IPS-NIHi7 (cell line): Measurements from ENCODE around the gene POLR2J.
A peak's percentile ranks its signal among the peaks of the same experiment; 100 is the strongest.
"Not testable (repeated sequence)": the region's sequence is repeated elsewhere in the genome, so short reads cannot be mapped to it uniquely, and the experiment has no call there.

Experiments
- DNase-seq: peaks from one replicate; pipeline ENCODE4 v3.0.0; 2012; ENCODE audit warnings: mixed read lengths; ENCODE audit errors: extremely low spot score

Gene POLR2J

DNA sequence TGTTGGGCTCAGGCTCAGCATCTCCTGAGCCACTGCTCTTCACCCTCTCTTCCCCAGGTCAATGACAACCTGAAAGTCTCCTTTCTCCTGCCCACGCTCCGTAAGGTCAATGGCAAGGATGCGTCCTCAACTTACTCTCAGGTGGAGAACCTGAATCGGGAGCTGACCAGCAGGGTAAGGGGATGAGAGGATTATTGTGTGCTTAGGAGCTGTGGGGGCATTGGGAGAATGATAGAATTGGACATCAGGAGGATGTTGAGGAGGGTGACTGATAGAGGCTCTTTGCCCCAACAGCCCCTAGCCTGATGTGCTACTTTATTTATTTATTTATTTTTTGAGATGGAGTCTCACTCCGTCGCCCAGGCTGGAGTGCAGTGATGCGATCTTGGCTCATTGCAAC lies 12.6 kb downstream of the POLR2J start:
- no peak for DNase-seq

DNA sequence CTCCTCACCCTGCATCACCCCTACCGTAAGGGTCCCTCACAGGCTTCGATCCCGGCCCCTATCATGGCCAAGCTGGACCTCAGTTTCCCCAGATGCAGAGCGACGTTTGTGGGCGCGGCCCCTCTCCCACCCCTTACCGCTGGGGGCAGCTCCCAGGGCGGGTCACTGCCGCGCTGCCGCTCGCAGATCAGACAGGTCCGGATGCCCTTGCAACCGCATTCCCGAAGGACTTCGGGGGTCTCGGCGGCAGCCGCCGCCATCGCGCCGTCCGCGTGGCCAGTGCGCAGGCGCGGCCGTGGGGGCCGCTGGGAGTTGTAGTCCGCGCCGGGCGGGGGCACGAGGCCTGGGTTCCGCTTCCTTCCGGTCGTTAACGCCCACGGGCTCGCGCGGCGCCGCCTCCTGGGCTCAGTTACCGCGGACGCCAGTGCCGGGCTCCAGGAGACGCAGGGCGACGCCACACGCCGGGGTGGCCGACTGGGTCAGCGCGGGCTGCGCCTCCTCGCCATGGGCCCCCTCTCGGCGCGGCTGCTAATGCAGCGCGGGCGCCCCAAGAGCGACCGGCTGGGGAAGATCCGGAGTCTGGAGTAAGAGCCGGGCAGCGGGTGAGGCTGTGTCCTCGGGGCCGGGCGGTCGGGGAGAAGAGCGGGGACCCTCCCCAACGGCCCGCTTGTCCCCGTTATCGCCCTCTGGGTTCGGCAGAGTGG lies 14.0 kb downstream of the POLR2J start, which contains the start of the genes ALKBH4 and LRWD1:
ALKBH4 (minus strand) TSS at position 287 of the 704 bp plus-strand sequence; CDS start at position 260, 27 bp downstream.
LRWD1 (plus strand) TSS at position 408 of the 704 bp plus-strand sequence; CDS start at position 505, 97 bp downstream.
- DNase-seq: peak; percentile 100

DNA sequence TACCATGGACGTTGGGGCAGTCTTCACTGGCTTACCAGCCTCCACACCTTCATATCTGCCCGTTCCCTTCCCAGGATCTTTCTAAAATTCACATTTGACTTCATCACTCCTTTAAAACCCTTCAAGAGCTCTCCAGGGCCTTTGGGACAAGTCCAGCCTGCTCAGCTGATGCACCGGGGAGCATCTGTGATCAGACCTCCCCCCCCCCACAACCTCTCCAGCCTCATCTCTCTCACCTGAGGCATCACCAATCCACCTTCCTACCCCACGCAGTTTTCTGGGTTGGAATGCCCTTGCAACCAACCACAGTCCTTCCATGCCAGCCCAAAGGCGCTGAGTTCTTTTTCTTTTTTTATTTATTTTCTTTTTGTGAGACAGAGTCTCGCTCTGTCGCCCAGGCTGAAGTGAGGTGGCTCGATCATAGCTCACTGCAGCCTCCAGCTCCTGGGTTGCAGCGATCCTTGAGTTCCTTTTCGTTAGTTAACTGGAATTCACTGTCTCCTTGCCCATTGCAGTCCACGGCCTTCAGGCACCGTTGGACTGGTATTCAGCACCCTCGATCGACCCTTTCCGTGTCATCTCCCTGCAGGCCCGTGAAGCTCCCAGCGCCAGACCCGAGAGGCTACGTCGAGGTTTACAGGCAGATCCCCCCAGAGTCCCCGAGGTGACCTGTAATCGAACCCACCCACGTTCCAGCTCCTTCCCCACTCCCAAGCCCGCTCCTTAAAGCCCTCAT lies 14.7 kb downstream of the POLR2J start:
- DNase-seq: peak; percentile 46

DNA sequence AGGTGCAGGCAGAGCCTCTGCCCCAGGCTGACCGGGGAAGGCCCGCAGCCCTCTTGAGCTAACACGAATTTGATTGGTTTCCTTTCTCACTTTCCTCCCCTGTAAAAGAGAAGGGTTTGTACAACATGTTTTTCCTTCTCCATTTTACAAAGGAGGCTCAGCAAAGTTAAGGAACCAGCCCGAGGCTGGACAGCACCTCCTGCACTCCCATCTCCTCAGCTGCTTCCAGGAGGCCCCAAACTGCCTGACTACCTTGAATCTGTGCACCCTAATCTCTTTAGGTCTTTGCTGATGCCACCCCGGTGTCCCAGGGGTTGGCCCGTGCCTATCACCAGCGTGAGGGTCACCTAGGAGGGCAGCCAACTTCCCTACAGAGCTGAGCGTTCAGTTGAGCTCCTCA lies 18.3 kb downstream of the POLR2J start:
- DNase-seq: no peak

DNA sequence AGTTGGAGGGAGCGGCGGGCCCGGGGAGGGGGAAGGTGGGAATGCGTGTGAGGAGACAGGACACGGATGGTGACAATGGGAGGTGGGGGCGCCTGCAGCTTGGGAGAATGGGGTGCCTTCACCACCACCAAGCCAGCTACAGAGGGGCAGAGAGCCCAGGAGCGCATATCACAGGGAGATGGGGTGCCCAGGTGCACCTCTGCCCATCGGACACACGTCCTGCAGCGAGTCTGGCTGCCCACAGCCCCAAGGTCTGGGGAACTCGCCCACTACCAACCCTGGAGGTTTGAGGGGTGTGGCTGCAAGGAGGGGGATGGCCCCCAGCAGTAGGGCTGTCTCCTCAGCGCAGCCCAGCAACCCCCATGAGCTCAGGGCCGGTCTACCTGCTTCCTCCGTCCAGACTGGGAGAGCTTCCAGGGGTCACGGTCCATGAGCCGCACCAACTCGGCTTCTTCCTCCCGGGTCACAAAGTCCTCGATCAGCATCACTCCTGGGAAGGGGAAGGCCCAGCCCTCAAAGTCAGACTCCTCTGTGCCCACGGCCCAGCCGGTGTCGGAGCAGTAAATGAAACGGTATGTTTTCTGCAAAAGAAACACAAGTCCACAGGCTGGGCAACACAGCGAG lies 19.4 kb downstream of the POLR2J start:
- DNase-seq: no peak

DNA sequence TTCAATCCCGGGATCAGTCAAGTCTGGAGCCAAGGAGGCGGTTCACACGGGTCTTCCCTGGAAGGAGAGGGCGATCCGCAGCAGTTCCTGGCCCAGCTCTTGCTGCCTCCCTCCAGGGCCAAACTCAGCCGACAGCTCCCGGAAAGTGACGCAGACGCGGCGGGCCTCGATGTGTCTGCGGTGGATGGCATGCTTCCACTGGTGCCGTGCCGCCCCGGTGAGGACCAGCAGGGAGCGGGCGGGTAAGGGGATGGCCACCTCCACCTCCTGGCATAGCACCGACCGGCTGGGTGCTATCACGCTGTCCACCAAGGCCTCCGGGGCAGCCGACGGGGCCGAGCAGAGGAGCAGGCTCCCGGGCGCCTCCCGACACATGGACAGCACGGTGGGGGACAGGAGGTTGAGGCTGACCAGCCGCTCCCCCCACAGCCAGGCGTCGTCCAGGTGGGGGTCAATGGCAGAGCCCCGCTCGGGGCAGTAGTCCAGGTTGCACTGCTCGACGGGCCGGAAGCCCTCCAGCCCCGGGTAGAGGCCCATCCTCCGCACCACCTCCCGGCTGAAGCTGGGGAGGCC lies 21.3 kb downstream of the POLR2J start:
- DNase-seq: no peak

DNA sequence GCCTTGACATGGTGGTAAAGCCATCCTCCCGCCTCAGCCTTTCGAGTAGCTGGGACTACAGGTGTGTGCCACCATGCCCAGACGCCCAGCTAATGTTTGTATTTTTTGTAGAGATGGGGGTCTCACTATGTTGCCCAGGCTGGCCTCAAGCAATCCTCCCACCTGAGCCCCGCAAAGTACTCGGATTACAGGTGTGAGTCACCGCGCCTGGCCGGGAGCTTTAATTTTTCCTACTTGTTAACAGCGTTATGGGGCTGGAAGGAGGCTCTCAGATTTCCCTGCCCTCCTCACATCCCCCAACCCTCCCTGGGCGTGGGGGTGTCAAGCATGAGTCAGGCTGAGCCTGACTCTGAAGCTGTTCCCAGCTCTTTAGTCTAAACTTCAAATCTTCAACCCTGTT lies 22.4 kb downstream of the POLR2J start:
- no peak for DNase-seq

DNA sequence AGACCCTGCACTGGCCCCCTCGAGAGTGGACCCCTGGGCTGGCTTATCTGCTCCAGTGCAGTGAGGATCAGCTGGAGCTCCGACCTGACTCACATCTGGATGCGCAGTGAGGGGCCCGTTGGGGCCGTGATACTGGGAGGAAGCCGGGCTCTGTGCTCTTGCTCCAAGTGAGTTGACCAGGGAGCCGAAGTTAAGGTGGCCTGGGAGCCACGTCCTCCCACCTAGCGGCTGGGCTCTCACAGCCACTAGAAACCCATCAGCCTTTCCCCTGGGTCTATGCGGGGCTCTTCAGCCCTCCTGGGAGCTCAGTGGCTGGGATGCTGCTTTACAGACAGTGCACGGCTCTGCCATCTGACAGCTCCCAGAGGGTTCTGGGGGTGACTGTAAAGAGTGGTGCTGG lies 23.1 kb downstream of the POLR2J start:
- no peak for DNase-seq

DNA sequence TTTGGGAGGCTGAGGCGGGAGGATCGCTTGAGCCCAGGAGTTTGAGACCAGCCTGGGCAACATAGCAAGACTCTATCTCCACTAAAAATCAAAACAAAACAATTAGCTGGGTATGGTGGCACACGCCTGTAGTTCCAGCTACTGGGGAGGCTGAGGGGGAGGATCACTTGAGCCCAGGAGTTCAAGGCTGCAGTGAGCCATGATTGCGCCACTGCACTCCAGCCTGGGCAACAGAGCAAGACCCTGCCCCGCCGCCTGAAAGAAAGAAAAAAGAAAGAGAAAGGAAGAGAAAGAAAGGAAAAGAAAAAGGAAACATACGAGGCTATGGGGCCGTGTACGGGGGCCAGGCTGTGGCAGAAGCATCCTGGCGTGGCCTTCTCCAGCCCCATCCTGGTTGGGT lies 23.8 kb downstream of the POLR2J start:
- DNase-seq: not testable (repeated sequence)

DNA sequence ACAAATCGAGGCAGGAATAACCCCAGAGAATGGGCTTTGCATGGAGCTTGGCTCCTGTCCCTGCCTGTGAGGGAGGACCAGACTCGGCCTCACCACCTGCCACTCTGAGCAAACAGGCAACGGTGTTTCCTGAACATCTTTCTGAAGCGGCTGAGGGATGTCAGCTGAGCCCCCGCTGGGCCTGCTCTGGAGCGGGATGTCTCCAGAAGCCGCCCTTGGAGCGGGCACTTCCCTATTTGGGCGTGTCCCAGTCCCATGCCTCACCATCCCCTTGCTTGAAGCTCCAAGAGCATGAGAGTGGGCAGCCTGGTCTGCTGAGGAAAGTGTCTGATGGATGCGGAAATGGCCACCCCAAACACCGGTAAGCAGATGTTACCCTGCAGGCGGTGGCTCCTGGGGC lies 24.3 kb downstream of the POLR2J start:
- DNase-seq: no peak

DNA sequence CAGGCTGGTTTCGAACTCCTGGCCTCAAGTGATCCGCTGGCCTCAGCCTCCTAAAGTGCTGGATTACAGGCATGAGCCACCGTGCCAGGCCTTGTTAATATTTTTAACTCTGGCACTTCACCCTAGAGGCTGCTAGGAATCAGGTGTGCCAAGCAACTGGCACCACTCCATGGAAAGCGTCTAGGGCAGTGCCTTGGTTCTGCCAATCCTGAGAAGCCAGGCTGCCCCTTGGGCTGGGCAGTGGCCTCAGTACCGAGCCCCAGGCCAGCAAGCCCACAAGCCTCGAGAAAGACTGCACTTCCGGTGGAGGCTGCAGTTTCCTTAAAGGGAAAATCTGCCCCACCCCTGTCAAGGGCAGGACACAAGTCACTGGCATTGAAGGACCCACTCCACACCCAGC lies 25.4 kb downstream of the POLR2J start:
- DNase-seq: no peak

DNA sequence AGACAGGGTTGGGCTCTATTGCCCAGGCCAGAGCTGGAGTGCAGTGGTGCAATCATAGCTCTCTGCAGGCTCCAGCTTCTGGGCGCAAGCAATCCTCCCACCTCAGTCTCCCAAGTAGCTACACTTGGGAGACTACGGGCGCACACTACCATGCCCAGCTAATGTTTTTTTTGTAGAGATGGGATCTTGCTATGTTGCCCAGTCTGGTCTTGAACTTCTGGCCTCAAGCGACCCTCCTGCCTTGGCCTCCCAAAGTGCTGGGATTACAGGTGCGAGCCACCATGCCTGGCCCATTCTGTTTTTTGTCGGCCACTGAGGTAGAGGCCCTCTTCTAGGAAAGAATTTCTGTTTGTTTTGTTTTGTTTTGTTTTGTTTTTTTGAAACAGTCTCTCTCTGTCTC lies 26.3 kb downstream of the POLR2J start:
- no peak for DNase-seq

DNA sequence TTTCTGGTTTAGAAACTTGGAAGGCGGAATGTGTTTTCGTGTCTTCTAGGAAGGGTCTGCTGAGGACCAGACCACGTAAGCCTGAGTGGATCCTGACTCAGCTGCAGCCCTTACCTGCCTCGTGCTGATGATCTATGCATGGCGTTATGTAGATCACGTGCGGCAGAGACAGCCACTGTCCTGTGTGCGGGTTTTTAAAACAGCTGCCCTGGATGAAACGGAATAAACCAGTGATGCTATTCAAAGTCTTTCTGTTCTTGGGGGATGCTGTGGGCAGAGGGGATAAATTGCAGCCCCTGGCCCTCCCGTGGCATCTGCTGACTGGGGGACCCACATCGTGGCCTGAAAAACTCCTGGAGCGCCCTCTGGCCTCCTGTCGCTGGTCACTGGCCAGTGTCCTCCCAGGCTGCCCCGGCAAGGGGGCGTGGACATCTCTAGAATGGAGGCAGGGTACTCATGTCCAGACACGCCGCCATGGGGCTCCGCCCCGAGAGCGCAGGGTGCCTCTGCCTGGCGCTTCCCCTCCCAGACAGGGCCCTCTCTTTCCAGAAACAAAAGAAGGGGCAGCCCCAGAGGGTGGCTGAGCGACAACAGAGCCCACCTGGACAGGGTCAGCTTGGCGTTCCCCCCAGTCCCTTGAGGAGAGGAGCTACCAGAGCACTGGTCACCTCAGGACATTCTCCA lies 27.2 kb downstream of the POLR2J start:
- peak; percentile 64 for DNase-seq

DNA sequence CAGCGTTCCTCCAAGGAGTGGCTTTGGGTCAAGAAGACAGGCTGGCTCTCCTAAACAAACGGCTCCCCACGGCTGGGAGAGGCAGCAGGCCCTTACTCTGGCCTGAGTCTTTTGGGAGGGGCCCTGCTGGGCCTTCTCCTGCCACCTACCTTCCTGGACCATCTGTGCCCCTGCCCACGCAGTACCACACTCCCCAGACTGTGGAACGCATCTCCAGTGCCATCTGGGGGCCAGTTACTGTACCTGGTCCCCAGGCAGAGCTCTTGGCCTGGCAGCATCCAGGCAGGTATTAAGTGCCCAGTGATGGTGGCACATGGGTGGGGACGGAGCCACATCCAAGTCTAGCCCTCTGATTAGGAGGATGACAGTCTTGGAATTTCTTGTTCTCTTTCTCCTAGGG lies 28.5 kb downstream of the POLR2J start:
- DNase-seq: no peak

DNA sequence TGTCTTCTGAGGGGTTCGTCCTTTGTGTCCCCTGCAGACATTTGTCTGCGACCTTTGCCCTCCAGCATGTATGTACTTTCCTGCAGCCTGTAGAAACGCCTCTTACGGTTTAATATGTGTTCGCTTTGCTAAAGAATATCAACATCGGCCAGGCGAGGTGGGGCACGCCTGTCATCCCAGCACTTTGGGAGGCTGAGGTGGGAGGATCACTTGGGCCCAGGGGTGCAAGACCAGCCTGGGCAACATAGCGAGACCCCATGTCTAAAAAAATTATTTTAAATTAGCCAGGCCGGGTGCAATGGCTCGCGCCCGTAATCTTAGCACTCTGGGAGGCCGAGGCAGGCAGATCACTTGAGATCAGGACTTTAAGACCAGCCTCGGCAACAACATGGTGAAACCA lies 29.6 kb downstream of the POLR2J start:
- DNase-seq: no peak

DNA sequence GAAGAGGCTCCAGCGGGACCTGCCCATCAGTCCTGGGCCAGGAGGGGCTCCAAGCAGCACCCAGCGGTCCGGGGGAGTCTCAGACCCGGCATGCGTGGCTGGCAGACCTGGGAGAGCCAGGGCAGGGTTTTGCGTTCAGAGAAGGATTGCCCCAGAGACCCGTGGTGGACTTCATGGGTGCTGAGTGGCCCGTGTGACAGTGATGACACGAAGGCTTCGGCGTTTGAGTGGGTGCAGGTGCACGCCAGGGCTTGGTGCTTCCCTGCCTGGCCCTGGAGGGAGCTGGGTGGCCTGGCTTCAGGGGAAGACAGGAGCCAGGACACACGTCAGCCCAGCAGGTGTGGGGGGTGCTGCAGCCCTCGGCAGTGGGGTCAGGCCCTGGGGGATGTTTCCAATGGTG lies 31.4 kb downstream of the POLR2J start:
- DNase-seq: no peak

DNA sequence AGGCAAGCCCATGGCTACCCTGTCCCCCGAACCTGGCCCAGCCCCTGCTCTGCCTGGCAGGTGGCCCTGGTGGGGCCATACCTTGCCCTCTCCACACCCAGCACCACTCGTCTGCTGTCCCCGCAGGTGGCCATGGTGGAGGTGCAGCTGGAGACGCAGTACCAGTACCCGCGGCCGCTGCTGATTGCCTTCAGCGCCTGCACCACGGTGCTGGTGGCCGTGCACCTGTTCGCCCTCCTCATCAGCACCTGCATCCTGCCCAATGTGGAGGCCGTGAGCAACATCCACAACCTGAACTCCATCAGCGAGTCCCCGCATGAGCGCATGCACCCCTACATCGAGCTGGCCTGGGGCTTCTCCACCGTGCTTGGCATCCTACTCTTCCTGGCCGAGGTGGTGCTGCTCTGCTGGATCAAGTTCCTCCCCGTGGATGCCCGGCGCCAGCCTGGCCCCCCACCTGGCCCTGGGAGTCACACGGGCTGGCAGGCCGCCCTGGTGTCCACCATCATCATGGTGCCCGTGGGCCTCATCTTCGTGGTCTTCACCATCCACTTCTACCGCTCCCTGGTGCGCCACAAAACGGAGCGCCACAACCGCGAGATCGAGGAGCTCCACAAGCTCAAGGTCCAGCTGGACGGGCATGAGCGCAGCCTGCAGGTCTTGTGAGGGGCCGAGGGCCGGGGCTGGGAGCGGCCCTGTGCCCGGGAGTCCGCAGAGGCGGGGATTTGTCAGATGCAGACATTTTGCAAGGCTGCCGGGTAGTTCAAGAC lies 32.1 kb downstream of the POLR2J start:
- DNase-seq: no peak

DNA sequence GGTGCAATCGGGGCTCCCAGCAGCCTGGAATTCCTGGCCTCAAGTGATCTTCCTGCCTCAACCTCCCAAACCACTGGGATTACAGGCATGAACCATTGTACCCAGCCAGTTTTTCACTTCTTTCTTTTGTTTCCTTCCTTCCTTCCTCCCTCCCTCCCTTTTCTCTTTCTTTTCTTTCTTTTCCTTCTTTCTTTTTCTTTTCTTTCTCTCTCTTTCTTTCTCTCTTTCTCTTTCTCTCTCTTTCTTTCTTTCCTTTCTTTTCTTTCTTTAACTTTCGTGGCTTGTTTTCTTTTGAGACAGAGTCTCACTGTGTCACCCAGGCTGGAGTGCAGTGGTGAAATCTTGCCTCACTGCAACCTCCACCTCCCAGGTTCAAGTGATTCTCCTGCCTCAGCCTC lies 33.0 kb downstream of the POLR2J start:
- no peak for DNase-seq

DNA sequence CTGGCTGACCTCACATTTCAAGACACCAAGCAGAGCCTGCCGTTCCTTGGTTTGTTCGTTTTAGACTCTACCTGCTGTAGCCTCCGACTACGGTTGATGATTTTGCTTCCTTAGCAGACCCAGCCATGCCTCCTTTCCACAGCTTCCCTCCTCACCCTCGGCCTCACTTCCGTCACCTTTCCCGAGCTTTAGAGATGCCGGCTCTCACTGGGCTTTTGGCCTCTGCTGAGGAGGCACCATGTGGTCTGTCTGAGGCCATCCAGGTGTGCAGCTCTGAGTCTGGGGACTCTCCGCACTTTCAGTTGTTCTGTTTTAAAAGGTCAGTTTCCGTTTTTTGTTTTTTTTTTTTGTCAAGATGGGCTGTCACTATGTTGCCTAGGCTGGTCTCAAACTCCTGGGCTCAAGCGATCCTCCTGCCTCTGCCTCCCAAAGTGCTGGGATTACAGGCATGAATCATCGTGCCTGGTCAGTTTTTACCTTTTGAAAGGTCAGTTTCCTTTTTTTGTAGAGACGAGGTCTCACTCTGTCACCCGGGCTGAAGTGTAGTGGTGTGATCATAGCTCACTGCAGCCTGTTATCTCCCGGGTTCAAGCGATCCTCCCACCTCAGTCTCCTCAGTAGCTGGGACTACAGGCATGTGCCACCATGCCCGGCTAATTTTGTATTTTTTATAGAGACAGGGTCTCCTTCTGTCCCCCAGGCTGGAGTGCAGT lies 33.6 kb downstream of the POLR2J start:
- no peak for DNase-seq
